Right lobe of liver (tissue), 4 donors: Measurements from ENCODE around the gene ANKRD11.

Experiments used
- POLR2A ChIP-seq: fragments of 450-650 bp; IDR thresholded peaks from one replicate; pipeline ENCODE4 v1.6.1; 2017; ENCODE audit warnings: antibody characterized with exemption, mild to moderate bottlenecking
- TF ChIP-seq, protein P1 (sequence below), 4 donors: fragments of 200-600 bp in 3 of 4; fragments of 450-650 bp in 1 of 4; IDR thresholded peaks; one replicate each; pipeline versions ENCODE4 v1.5.1 to v1.8.0; 2016 to 2022; ENCODE audit warnings: antibody characterized with exemption in 4 of 4, mild to moderate bottlenecking in 2 of 4
- donor health status: DM: no; HTN: no; CAD: no.
- donor health status: DM: no; HTN: no; CAD: no.
- donor health status: DM: no; HTN: yes; CAD: no.

DNA sequence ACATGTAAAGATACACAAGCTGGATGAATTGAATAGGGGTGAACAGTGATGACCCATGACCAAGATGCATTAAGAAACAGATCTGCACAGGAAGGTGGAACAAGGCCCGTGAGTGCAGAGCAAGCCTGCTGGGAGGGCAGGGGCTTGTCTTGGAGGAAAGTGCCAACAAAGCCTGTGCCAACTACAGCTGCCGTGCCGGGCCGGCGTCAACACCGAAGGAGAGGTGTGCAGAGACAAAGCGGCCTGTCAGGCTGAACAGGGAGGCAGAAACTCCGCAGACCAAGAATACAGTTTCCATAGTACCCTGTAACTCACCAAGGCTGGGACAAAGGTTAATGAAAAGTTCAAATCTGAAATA is 46.7 kb downstream of the ANKRD11 start:
- TF ChIP-seq POLR2A = no peak
- TF ChIP-seq, protein P1, sequence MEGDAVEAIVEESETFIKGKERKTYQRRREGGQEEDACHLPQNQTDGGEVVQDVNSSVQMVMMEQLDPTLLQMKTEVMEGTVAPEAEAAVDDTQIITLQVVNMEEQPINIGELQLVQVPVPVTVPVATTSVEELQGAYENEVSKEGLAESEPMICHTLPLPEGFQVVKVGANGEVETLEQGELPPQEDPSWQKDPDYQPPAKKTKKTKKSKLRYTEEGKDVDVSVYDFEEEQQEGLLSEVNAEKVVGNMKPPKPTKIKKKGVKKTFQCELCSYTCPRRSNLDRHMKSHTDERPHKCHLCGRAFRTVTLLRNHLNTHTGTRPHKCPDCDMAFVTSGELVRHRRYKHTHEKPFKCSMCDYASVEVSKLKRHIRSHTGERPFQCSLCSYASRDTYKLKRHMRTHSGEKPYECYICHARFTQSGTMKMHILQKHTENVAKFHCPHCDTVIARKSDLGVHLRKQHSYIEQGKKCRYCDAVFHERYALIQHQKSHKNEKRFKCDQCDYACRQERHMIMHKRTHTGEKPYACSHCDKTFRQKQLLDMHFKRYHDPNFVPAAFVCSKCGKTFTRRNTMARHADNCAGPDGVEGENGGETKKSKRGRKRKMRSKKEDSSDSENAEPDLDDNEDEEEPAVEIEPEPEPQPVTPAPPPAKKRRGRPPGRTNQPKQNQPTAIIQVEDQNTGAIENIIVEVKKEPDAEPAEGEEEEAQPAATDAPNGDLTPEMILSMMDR (IDR thresholded peaks at IDR 0.05) = no peak
